IMR-90 (cell line): Measurements from ENCODE around the gene PIEZO1. TPM values are rescaled to one million over a fixed set of nuclear protein-coding genes. Genes with fewer than 3 reads are reported as not detected.

Experiments
- ATAC-seq: fragments of 200-7000 bp; cut with Tn5 transposase; 2 replicates; pipeline ENCODE4 v1.9.1; 2020; ENCODE audit warnings: low read depth, mild to moderate bottlenecking, moderate library complexity
- BruUV-seq: library from RNA; stranded (reverse); fragments of 400-500 nt; replicated peaks from 2 replicates; lab custom pipeline; 2021; lab: Mats Ljungman, UMichigan
- CTCF ChIA-PET: fragments of 300-600 bp; formaldehyde crosslinking; extraction: SDS; loops from one replicate; lab custom pipeline; 2021; ENCODE audit warnings: antibody characterized with exemption; lab: Yijun Ruan, JAX
- POLR2A ChIA-PET: fragments of 300-600 bp; sonication (Branson Sonifier 250); formaldehyde crosslinking; loops from one replicate; lab custom pipeline; 2022; ENCODE audit warnings: antibody characterized with exemption; ENCODE audit not compliant: unreplicated experiment; lab: Charles Lee
- DNase-seq: peaks from one replicate; pipeline ENCODE4 v3.0.0; 2013
- H2AFZ ChIP-seq: replicated peaks from 2 replicates; pipeline ENCODE3; 2013; ENCODE audit warnings: low read length, mild to moderate bottlenecking; ENCODE audit not compliant: poor library complexity
- H2AK5ac ChIP-seq: 2 replicates; pipeline ENCODE4 v1.6.1; 2013; ENCODE audit warnings: low read depth, low read length, inconsistent platforms
- H2AK9ac ChIP-seq: replicated peaks from 2 replicates; pipeline ENCODE3; 2013; ENCODE audit warnings: mild to moderate bottlenecking, low read depth, low read length, moderate library complexity; ENCODE audit not compliant: poor library complexity
- H2BK120ac ChIP-seq: 2 replicates; pipeline ENCODE4 v1.6.1; 2013; ENCODE audit warnings: low read depth, low read length, inconsistent platforms
- H2BK15ac ChIP-seq: 3 replicates; pipeline ENCODE4 v1.6.1; 2013; ENCODE audit warnings: low read depth, low read length, inconsistent platforms
- H2BK20ac ChIP-seq: 2 replicates; pipeline ENCODE4 v1.6.1; 2013; ENCODE audit warnings: low read depth, mild to moderate bottlenecking, inconsistent platforms, low read length, moderate library complexity
- H2BK5ac ChIP-seq: 2 replicates; pipeline ENCODE4 v1.6.1; 2013; ENCODE audit warnings: mild to moderate bottlenecking, low read depth, low read length, inconsistent platforms; ENCODE audit not compliant: poor library complexity, severe bottlenecking
- H3K14ac ChIP-seq: replicated peaks from 2 replicates; pipeline ENCODE4 v1.6.1; 2013; ENCODE audit warnings: low read depth, low read length, inconsistent platforms
- H3K18ac ChIP-seq: 2 replicates; pipeline ENCODE4 v1.6.1; 2013; ENCODE audit warnings: low read depth, low read length, control low read depth
- H3K23ac ChIP-seq: 2 replicates; pipeline ENCODE4 v1.6.1; 2013; ENCODE audit warnings: low read depth, low read length, inconsistent platforms
- H3K27ac ChIP-seq: 2 replicates; pipeline ENCODE4 v1.5.1; 2013; ENCODE audit warnings: mild to moderate bottlenecking, control low read depth, low read length; ENCODE audit not compliant: insufficient read depth
- H3K27me3 ChIP-seq: 2 replicates; pipeline ENCODE4 v1.6.1; 2013; ENCODE audit warnings: low read length; ENCODE audit not compliant: control insufficient read depth, insufficient read depth
- H3K36me3 ChIP-seq: 2 replicates; pipeline ENCODE4 v1.6.1; 2013; ENCODE audit warnings: low read length, mixed read lengths; ENCODE audit not compliant: control insufficient read depth, insufficient read depth
- H3K4ac ChIP-seq: 2 replicates; pipeline ENCODE4 v1.6.1; 2013; ENCODE audit warnings: low read depth, low read length, inconsistent platforms
- H3K4me1 ChIP-seq: 2 replicates; pipeline ENCODE4 v1.6.1; 2013; ENCODE audit warnings: low read length, mixed read lengths; ENCODE audit not compliant: control insufficient read depth, insufficient read depth
- H3K4me2 ChIP-seq: 2 replicates; pipeline ENCODE4 v1.6.1; 2013; ENCODE audit warnings: low read depth, mild to moderate bottlenecking, control low read depth, low read length, moderate library complexity
- H3K4me3 ChIP-seq: 2 replicates; pipeline ENCODE4 v1.5.1; 2013; ENCODE audit warnings: low read depth, mild to moderate bottlenecking, control low read depth, low read length, moderate library complexity; ENCODE audit not compliant: insufficient read depth
- H3K56ac ChIP-seq: 2 replicates; pipeline ENCODE4 v1.6.1; 2013; ENCODE audit warnings: low read length, inconsistent platforms; ENCODE audit not compliant: insufficient read depth; ENCODE audit errors: extremely low read depth
- H3K79me1 ChIP-seq, 2 experiments: 2 replicates each; pipeline ENCODE4 v1.6.1; 2013; ENCODE audit warnings: low read length in 2 of 2, inconsistent platforms in 1 of 2, low read depth in 1 of 2
- H3K9ac ChIP-seq: 2 replicates; pipeline ENCODE4 v1.6.1; 2013; ENCODE audit warnings: low read depth, low read length, control low read depth
- H3K9me1 ChIP-seq: 2 replicates; pipeline ENCODE4 v1.6.1; 2013; ENCODE audit warnings: low read length, inconsistent platforms; ENCODE audit not compliant: insufficient read depth
- H3K9me3 ChIP-seq: 2 replicates; pipeline ENCODE4 v1.6.1; 2013; ENCODE audit warnings: low read length; ENCODE audit not compliant: control insufficient read depth, insufficient read depth
- H4K20me1 ChIP-seq: 2 replicates; pipeline ENCODE4 v1.6.1; 2013; ENCODE audit warnings: low read length, inconsistent platforms; ENCODE audit not compliant: insufficient read depth
- H4K5ac ChIP-seq: 2 replicates; pipeline ENCODE4 v1.6.1; 2013; ENCODE audit warnings: mild to moderate bottlenecking, low read depth, low read length, control low read depth
- H4K8ac ChIP-seq, 2 experiments: 2 replicates each; pipeline ENCODE4 v1.6.1; 2013; ENCODE audit warnings: low read depth in 2 of 2, low read length in 2 of 2, control low read depth in 1 of 2, inconsistent platforms in 1 of 2
- H4K91ac ChIP-seq: 2 replicates; pipeline ENCODE4 v1.6.1; 2013; ENCODE audit warnings: low read depth, low read length, inconsistent platforms; ENCODE audit not compliant: insufficient read depth
- CEBPB ChIP-seq: IDR thresholded peaks from 2 replicates; pipeline ENCODE4 v1.6.1; 2012; ENCODE audit warnings: low read depth, low read length, improper control_type of control experiment
- MAFK ChIP-seq: IDR thresholded peaks from 2 replicates; pipeline ENCODE4 v1.6.1; 2012; ENCODE audit warnings: low read depth, low read length, improper control_type of control experiment
- NFE2L2 ChIP-seq: fragments of 150-350 bp; IDR thresholded peaks from 2 replicates; pipeline ENCODE4 v1.6.1; 2016; ENCODE audit warnings: low read depth, mild to moderate bottlenecking, low read length
- POLR2A ChIP-seq: IDR thresholded peaks from 2 replicates; pipeline ENCODE4 v1.6.1; 2012; ENCODE audit warnings: mild to moderate bottlenecking, low read depth, low read length
- RCOR1 ChIP-seq: IDR thresholded peaks from 2 replicates; pipeline ENCODE4 v1.6.1; 2012; ENCODE audit warnings: mild to moderate bottlenecking, low read length, improper control_type of control experiment; ENCODE audit not compliant: insufficient replicate concordance
- WGBS, 2 experiments: methylation state at CpG; one replicate each; pipeline versions ENCODE4 v1.1.5 to v1.1.7; 2013; ENCODE audit warnings: missing lambda C conversion rate in 2 of 2; ENCODE audit not compliant: insufficient read length in 1 of 2; ENCODE audit errors: extremely low coverage in 2 of 2; 5-methylcytosine and 5-hydroxymethylcytosine counted together
- dilution Hi-C: fragments of 300-500 bp; cut with HindIII; formaldehyde crosslinking; loops from one replicate; pipeline ENCODE4 v1.14.3; 2018; ENCODE audit warnings: low sequenced_read_pairs; ENCODE audit not compliant: unreplicated experiment
- in situ Hi-C: fragments of 300-500 bp; cut with MboI; formaldehyde crosslinking; loops from 3 replicates; pipeline ENCODE4 v1.14.3; 2019; ENCODE audit warnings: low sequenced_read_pairs, inconsistent platforms, mixed read lengths
- intact Hi-C: fragments of 100-400 bp; cut with micrococcal nuclease; formaldehyde crosslinking; loops from 2 replicates; pipeline ENCODE4 v1.10.0; 2022
- polyA plus RNA-seq, 3 experiments: library from polyadenylated mRNA; depleted of rRNA; stranded (reverse); fragments of >200 nt; gene quantifications; 2 replicates each; pipeline ENCODE4 v1.2.3, GENCODE V29; 2012; ENCODE audit warnings: low replicate concordance in 1 of 3
- total RNA-seq: library from RNA; depleted of rRNA; stranded (reverse); fragments of >200 nt; gene quantifications from 2 replicates; pipeline ENCODE4 v1.2.3, GENCODE V29; 2012
- TF ChIP-seq, protein P1 (sequence below): conservative IDR thresholded peaks from 2 replicates; pipeline ENCODE4 v1.5.1; 2012; ENCODE audit warnings: mild to moderate bottlenecking, low read depth, low read length, improper control_type of control experiment
- TF ChIP-seq, protein P2 (sequence below): fragments of 150-350 bp; IDR thresholded peaks from 2 replicates; pipeline ENCODE4 v1.6.1; 2017; ENCODE audit warnings: mild to moderate bottlenecking, antibody characterized with exemption, low read length, low read depth

The PIEZO1 gene
- total and polyA plus RNA-seq, 2 of the 4 experiments (the other 2 are of a cell fraction): 36.2 to 372 TPM

DNA sequence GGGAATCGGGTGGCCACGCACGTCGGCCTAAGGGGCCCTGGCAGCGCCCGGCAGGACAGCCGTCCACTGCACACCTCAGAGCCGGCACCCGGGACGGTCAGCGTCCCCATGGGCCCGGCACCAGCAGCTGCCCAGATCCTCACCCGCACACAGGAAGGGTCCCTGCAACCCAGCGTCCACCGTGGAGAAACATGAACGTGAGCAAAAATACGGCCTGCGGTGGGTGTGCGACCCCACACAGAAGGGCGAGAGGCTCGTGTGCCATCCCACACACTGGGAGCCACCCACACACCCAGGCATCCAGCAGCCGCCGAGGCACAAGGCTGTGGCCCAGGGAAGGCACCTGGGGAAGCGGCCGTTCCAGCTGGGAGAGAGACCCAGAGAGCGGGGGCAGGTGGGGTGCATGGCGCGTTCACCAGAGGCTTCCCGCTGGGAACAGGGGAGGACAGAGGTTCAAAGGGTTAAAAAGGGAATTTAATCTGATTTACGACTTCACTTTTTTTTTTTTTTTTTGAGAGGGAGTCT, 6.4 kb downstream of the PIEZO1 start:
- H4K8ac ChIP-seq: no peak overlapping the region
- dilution Hi-C loops (no loop called here), in situ Hi-C loops (no loop called here), intact Hi-C loops (no loop called here)
- no TSS peak for BruUV-seq
- H3K4me3 ChIP-seq: no peak overlapping the region
- no peak overlapping the region for H4K91ac ChIP-seq
- H2AK5ac ChIP-seq: no peak overlapping the region
- DNase-seq (no peak), ATAC-seq (no peak)
- H3K4me1 ChIP-seq: peaks cover 54% of the 10 kb centered on the region
- no peak overlapping the region for H2AFZ ChIP-seq
- H3K27me3 ChIP-seq: no peaks in the 10 kb centered on the region
- peaks cover 5 to 68% of the 10 kb centered on the region in 2 experiments; a peak in 3 of 4 replicates for H3K79me1 ChIP-seq
- no peak overlapping the region for H2BK5ac ChIP-seq
- H3K9me3 ChIP-seq: no peaks in the 10 kb centered on the region
- H3K9me1 ChIP-seq: peaks cover 15% of the 10 kb centered on the region
- peaks cover 3% of the 10 kb centered on the region; the same call in 1 of the 2 replicates for H3K36me3 ChIP-seq
- no peak overlapping the region for H2BK15ac ChIP-seq
- H2BK20ac ChIP-seq: no peak overlapping the region
- no peak overlapping the region for H3K4ac ChIP-seq
- H3K27ac ChIP-seq: no peak overlapping the region
- no peak overlapping the region for H3K23ac ChIP-seq
- H2AK9ac ChIP-seq: no peak overlapping the region
- no peak overlapping the region for H3K4me2 ChIP-seq
- H4K20me1 ChIP-seq: peaks cover 96% of the 10 kb centered on the region
- ChIA-PET CTCF (interaction anchor here (0.7 kb wide), 1 partner anchor 41 kb away, joined by 3 read pairs; no protein-coding TSS in a partner anchor), POLR2A (no interaction called here)
- WGBS, 2 experiments: 97% methylated on average over 6 of the region's 30 CpGs; no CpG with 5 or more reads in 1 of the 2 experiments
- no peak for TF ChIP-seq NFE2L2
- TF ChIP-seq POLR2A: no peak
- TF ChIP-seq, protein P1, sequence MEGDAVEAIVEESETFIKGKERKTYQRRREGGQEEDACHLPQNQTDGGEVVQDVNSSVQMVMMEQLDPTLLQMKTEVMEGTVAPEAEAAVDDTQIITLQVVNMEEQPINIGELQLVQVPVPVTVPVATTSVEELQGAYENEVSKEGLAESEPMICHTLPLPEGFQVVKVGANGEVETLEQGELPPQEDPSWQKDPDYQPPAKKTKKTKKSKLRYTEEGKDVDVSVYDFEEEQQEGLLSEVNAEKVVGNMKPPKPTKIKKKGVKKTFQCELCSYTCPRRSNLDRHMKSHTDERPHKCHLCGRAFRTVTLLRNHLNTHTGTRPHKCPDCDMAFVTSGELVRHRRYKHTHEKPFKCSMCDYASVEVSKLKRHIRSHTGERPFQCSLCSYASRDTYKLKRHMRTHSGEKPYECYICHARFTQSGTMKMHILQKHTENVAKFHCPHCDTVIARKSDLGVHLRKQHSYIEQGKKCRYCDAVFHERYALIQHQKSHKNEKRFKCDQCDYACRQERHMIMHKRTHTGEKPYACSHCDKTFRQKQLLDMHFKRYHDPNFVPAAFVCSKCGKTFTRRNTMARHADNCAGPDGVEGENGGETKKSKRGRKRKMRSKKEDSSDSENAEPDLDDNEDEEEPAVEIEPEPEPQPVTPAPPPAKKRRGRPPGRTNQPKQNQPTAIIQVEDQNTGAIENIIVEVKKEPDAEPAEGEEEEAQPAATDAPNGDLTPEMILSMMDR: no peak
- TF ChIP-seq MAFK: no peak
- TF ChIP-seq, protein P2, sequence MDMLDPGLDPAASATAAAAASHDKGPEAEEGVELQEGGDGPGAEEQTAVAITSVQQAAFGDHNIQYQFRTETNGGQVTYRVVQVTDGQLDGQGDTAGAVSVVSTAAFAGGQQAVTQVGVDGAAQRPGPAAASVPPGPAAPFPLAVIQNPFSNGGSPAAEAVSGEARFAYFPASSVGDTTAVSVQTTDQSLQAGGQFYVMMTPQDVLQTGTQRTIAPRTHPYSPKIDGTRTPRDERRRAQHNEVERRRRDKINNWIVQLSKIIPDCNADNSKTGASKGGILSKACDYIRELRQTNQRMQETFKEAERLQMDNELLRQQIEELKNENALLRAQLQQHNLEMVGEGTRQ: no peak
- no peak for TF ChIP-seq CEBPB
- no peak for TF ChIP-seq RCOR1
- no peak overlapping the region for H3K56ac ChIP-seq
- no peak overlapping the region for H3K14ac ChIP-seq
- H4K5ac ChIP-seq: no peak overlapping the region
- no peak overlapping the region for H2BK120ac ChIP-seq
- no peak overlapping the region for H3K18ac ChIP-seq
- no peak overlapping the region for H3K9ac ChIP-seq
